Measurements from ENCODE around the gene CCL24. TPM values are rescaled to one million over a fixed set of nuclear protein-coding genes. Genes with fewer than 3 reads are reported as not detected.

CCL24 gene
- total RNA-seq, 1 experiment from 2014 or later = not detected

GRCh38 chr7:75849573-75849972, 36.0 kb upstream of the CCL24 start:
- ChIA-PET CTCF (no interaction called here), POLR2A (no interaction called here)
- Mint-ChIP-seq H3K36me3 (no peaks in the 10 kb centered on the region), H3K27ac (no peak overlapping the region), H3K27me3 (ENCODE audit: low read depth) (no peaks in the 10 kb centered on the region; the same call in 1 of the 2 replicates), H3K4me1 (no peaks in the 10 kb centered on the region), H3K4me3 (no peak overlapping the region), H3K9me3 (peaks cover 5% of the 10 kb centered on the region)
- no peak for TF ChIP-seq JAZF1 (CRISPR knock-in tag; IDR thresholded peaks at IDR 0.05)
- TF ChIP-seq SMAD3 (CRISPR knock-in tag; IDR thresholded peaks at IDR 0.05; ENCODE audit: borderline replicate concordance) = no peak
- no peak for TF ChIP-seq CTCF (IDR thresholded peaks at IDR 0.05)
- TF ChIP-seq ELF4 (CRISPR knock-in tag; IDR thresholded peaks at IDR 0.05; ENCODE audit: low read depth) = no peak
- no peak for TF ChIP-seq MXD4 (CRISPR knock-in tag; IDR thresholded peaks at IDR 0.05; ENCODE audit: borderline replicate concordance)
- TF ChIP-seq SOX15 (CRISPR knock-in tag; IDR thresholded peaks at IDR 0.05) = no peak
- no peak for TF ChIP-seq ZNF281 (CRISPR knock-in tag; IDR thresholded peaks at IDR 0.05)
- TF ChIP-seq RORB (CRISPR knock-in tag; IDR thresholded peaks at IDR 0.05) = no peak
- TF ChIP-seq ESRRA (CRISPR knock-in tag; IDR thresholded peaks at IDR 0.05; ENCODE audit: borderline replicate concordance) = no peak
- no peak for TF ChIP-seq ZNF232 (CRISPR knock-in tag; IDR thresholded peaks at IDR 0.05)
- TF ChIP-seq ZNF425 (CRISPR knock-in tag; conservative IDR thresholded peaks at IDR 0.05) = no peak
- no peak for TF ChIP-seq KAT7 (CRISPR knock-in tag; IDR thresholded peaks at IDR 0.05; ENCODE audit: borderline replicate concordance)
- TF ChIP-seq E2F5 (CRISPR knock-in tag; IDR thresholded peaks at IDR 0.05) = no peak
- no peak for TF ChIP-seq AR (CRISPR knock-in tag; IDR thresholded peaks at IDR 0.05)
- TF ChIP-seq ERG (CRISPR knock-in tag; IDR thresholded peaks at IDR 0.05) = no peak
- ATAC-seq = no peak
- DNase-seq (ENCODE audit: low spot score) = no peak
